K562 (cell line): ENCODE measurements around the gene GUCY2C. TPM values are rescaled to one million over a fixed set of nuclear protein-coding genes. Genes with fewer than 3 reads are reported as not detected.

ENCODE experiments used
- ATAC-seq: fragments of 200-7000 bp; cut with Tn5 transposase; 3 replicates; pipeline ENCODE4 v1.9.1; 2020; ENCODE audit warnings: moderate library complexity
- BruUV-seq: library from RNA; stranded (reverse); fragments of 400-500 nt; replicated peaks from 2 replicates; lab custom pipeline; 2021; lab: Mats Ljungman, UMichigan
- CTCF ChIA-PET: fragments of 300-600 bp; formaldehyde crosslinking; extraction: SDS; loops from one replicate; lab custom pipeline; 2021; ENCODE audit warnings: low intra/inter-chr PET ratio; lab: Yijun Ruan, JAX
- POLR2A ChIA-PET: fragments of 300-600, 350-650 bp; sonication (Branson Sonifier 250); formaldehyde crosslinking; extraction: SDS; loops from one replicate; lab custom pipeline; 2021; ENCODE audit warnings: antibody characterized with exemption, inconsistent platforms; lab: Yijun Ruan, JAX
- DNase-seq, 4 experiments: peaks; one replicate each; pipeline versions ENCODE4 v3.0.0 to v3.0.0-alpha.2; 2011 to 2018; ENCODE audit warnings: low spot score in 3 of 4, mixed read lengths in 3 of 4; ENCODE audit errors: extremely low read depth in 1 of 4
- FAIRE-seq: peaks from 2 replicates; lab custom pipeline; 2011; peaks lifted over from hg19 to GRCh38; lab: Jason Lieb, UNC
- H2AFZ ChIP-seq: 2 replicates; pipeline ENCODE4 v1.6.0; 2011; ENCODE audit warnings: low read depth, low read length, control low read depth, inconsistent platforms
- H3K27ac ChIP-seq: fragments of 200-600 bp; 3 replicates; pipeline ENCODE4 v1.8.0; 2011; ENCODE audit warnings: low read depth, mild to moderate bottlenecking, control low read depth, inconsistent platforms, low read length, moderate library complexity, mixed read lengths; ENCODE audit errors: extremely low read depth
- H3K27me3 ChIP-seq, 2 experiments: fragments of 300-600 bp in 1 of 2; 2 replicates in 1 of 2; 3 replicates in 1 of 2; pipeline versions ENCODE4 v1.6.0 to v1.8.0; 2011; ENCODE audit warnings: inconsistent platforms in 2 of 2, low read length in 2 of 2, mild to moderate bottlenecking in 1 of 2, mixed read lengths in 1 of 2, moderate library complexity in 1 of 2; ENCODE audit not compliant: control insufficient read depth in 2 of 2, insufficient read depth in 2 of 2
- H3K36me3 ChIP-seq: fragments of 300-600 bp; 3 replicates; pipeline ENCODE4 v1.8.0; 2011; ENCODE audit warnings: mild to moderate bottlenecking, low read length, inconsistent platforms; ENCODE audit not compliant: control insufficient read depth, insufficient read depth
- H3K4me1 ChIP-seq, 2 experiments: fragments of 200-600 bp in 1 of 2; replicated peaks in 1 of 2; 2 replicates in 1 of 2; 3 replicates in 1 of 2; pipeline versions ENCODE4 v1.5.1 to v1.8.0; 2011; ENCODE audit warnings: inconsistent platforms in 2 of 2, low read length in 2 of 2, mild to moderate bottlenecking in 1 of 2, mixed read lengths in 1 of 2, moderate library complexity in 1 of 2; ENCODE audit not compliant: control insufficient read depth in 2 of 2, insufficient read depth in 2 of 2
- H3K4me2 ChIP-seq: 2 replicates; pipeline ENCODE4 v1.6.1; 2011; ENCODE audit warnings: low read length, control low read depth, inconsistent platforms, mixed read lengths; ENCODE audit not compliant: insufficient read depth
- H3K4me3 ChIP-seq: fragments of 200-600 bp; sonication (generic), shearing (Covaris generic); 2 replicates; pipeline ENCODE4 v1.5.1; 2016; ENCODE audit warnings: control low read depth, inconsistent platforms
- H3K79me2 ChIP-seq: fragments of 200-600 bp; 3 replicates; pipeline ENCODE4 v1.8.0; 2011; ENCODE audit warnings: low read length, inconsistent platforms; ENCODE audit not compliant: control insufficient read depth, insufficient read depth
- H3K9ac ChIP-seq, 2 experiments: 2 replicates each; pipeline versions ENCODE4 v1.6.0 to v1.6.1; 2011; ENCODE audit warnings: low read depth in 2 of 2, low read length in 2 of 2, control low read depth in 1 of 2, inconsistent platforms in 1 of 2, mild to moderate bottlenecking in 1 of 2, mixed read lengths in 1 of 2; ENCODE audit not compliant: insufficient read depth in 1 of 2
- H3K9me1 ChIP-seq: one replicate; pipeline ENCODE4 v1.6.0; 2011; ENCODE audit warnings: inconsistent platforms, mild to moderate bottlenecking, low read length, moderate library complexity; ENCODE audit not compliant: control insufficient read depth, insufficient read depth
- H3K9me3 ChIP-seq: replicated peaks from 2 replicates; pipeline ENCODE4 v1.5.1; 2011; ENCODE audit warnings: low read depth, low read length, inconsistent platforms; ENCODE audit not compliant: control insufficient read depth, insufficient read depth
- H4K20me1 ChIP-seq: replicated peaks from 2 replicates; pipeline ENCODE4 v1.6.1; 2011; ENCODE audit warnings: low read length, inconsistent platforms, mixed read lengths; ENCODE audit not compliant: control insufficient read depth, insufficient read depth
- ARID1B ChIP-seq: fragments of 450-650 bp; IDR thresholded peaks from 2 replicates; pipeline ENCODE4 v1.6.1; 2016; ENCODE audit warnings: antibody characterized with exemption, mild to moderate bottlenecking, inconsistent platforms
- HCFC1 ChIP-seq: IDR thresholded peaks from 2 replicates; pipeline ENCODE4 v1.6.1; 2012; ENCODE audit warnings: low read depth, low read length, improper control_type of control experiment
- JUND ChIP-seq, 2 experiments: IDR thresholded peaks; 2 replicates in 1 of 2; 3 replicates in 1 of 2; pipeline ENCODE4 v1.6.1; 2011; ENCODE audit warnings: borderline replicate concordance in 2 of 2, low read depth in 2 of 2, low read length in 2 of 2, improper control_type of control experiment in 1 of 2, missing biosample characterization in 1 of 2, missing genetic modification characterization in 1 of 2, missing genetic modification reagents in 1 of 2
- SMAD3 ChIP-seq: fragments of 450-650 bp; formaldehyde crosslinking; conservative IDR thresholded peaks from 2 replicates; pipeline ENCODE4 v1.4.0; 2020; ENCODE audit warnings: mild to moderate bottlenecking
- SPI1 ChIP-seq: IDR thresholded peaks from 2 replicates; pipeline ENCODE4 v1.6.1; 2011; ENCODE audit warnings: low read depth, low read length, control low read depth, borderline replicate concordance
- TSHZ1 ChIP-seq: fragments of 250-450 bp; sonication (Bioruptor Pico); IDR thresholded peaks from 2 replicates; pipeline ENCODE4 v1.4.0; 2020; ENCODE audit warnings: mild to moderate bottlenecking, moderate library complexity
- ZC3H4 ChIP-seq: sonication (generic); formaldehyde crosslinking; IDR thresholded peaks from 2 replicates; pipeline ENCODE4 v1.9.0; 2021; ENCODE audit warnings: missing genetic modification reagents, borderline replicate concordance
- ZNF175 ChIP-seq: fragments of 200-800 bp; sonication (Bioruptor generic); IDR thresholded peaks from 2 replicates; pipeline ENCODE4 v1.6.1; 2016; ENCODE audit warnings: low read depth, mild to moderate bottlenecking, missing genetic modification characterization, missing compliant biosample characterization
- ZNF695 ChIP-seq: fragments of 450-650 bp; formaldehyde crosslinking; IDR thresholded peaks from 2 replicates; pipeline ENCODE4 v1.4.0; 2020; ENCODE audit warnings: mild to moderate bottlenecking, moderate library complexity
- WGBS: fragments of 100-300 bp; shearing (Covaris generic); methylation state at CpG from one replicate; pipeline ENCODE4 v1.1.6; 2016; ENCODE audit warnings: low coverage, mixed read lengths; ENCODE audit not compliant: insufficient coverage; ENCODE audit errors: missing lambda C conversion rate; 5-methylcytosine and 5-hydroxymethylcytosine counted together
- in situ Hi-C: fragments of 300-500 bp; cut with MboI; formaldehyde crosslinking; loops from 4 replicates; pipeline ENCODE4 v1.15.0; 2018; ENCODE audit warnings: inconsistent platforms, mixed read lengths
- intact Hi-C: fragments of 100-400 bp; cut with micrococcal nuclease; formaldehyde crosslinking; loops from 2 replicates; pipeline ENCODE4 v1.14.2; 2022
- polyA plus RNA-seq, 8 experiments: library from polyadenylated mRNA; depleted of rRNA in 4 of 8; stranded (reverse) in 5 of 8; unstranded in 3 of 8; fragments of >200 nt; fragmentation: Nextera tagmentation in 2 of 8; fragmentation: Illumina TruSeq in 1 of 8; extraction: Ambion mirVana in 2 of 8; extraction: Trizol in 1 of 8; gene quantifications; 2 replicates each; pipeline versions ENCODE4 v1.2.1 to v1.2.3, GENCODE V29; 2011 to 2014; ENCODE audit warnings: inconsistent platforms in 1 of 8, missing spikeins in 1 of 8
- total RNA-seq, 7 experiments: library from RNA; depleted of rRNA in 6 of 7; stranded (reverse); fragments of >200 nt in 6 of 7; fragmentation: Illumina TruSeq in 2 of 7; extraction: Trizol in 2 of 7; gene quantifications; 2 replicates each; pipeline versions ENCODE4 v1.2.1 to v1.2.3, GENCODE V29; 2011 to 2021; ENCODE audit warnings: low replicate concordance in 1 of 7

The GUCY2C gene
- total and polyA plus RNA-seq, 9 of the 15 experiments (the other 6 are each of a cell fraction or from before 2014, with no cell fraction given), result 0.01 to 0.05 (median 0.04) TPM; not detected in 6

GRCh38 chr12:14618983-14619382 lies 77.4 kb downstream of the GUCY2C start (continued):
- TF ChIP-seq ZNF175 (CRISPR knock-in tag) (no peak), SMAD3 (CRISPR knock-in tag) (no peak), ZNF695 (no peak), HCFC1 (no peak)

- in situ Hi-C loops, result no loop called here
- H3K4me3 ChIP-seq, result no peak overlapping the region
- intact Hi-C loops, result no loop called here
- H2AFZ ChIP-seq, result no peak overlapping the region
- WGBS, result 0% methylated on average over 3 of the region's 3 CpGs
- no peaks in the 10 kb centered on the region for H3K9me3 ChIP-seq
- H3K4me1 ChIP-seq, result no peaks in the 10 kb centered on the region
- no peaks in the 10 kb centered on the region for H3K36me3 ChIP-seq
- no peaks in the 10 kb centered on the region for H3K9me1 ChIP-seq
- ATAC-seq (no peak), DNase-seq (no peak), FAIRE-seq (no peak)
- H3K27me3 ChIP-seq, result no peaks in the 10 kb centered on the region
- H3K79me2 ChIP-seq, result no peaks in the 10 kb centered on the region
- POLR2A ChIA-PET, result no interaction called here
- H3K9ac ChIP-seq, result no peak overlapping the region
- BruUV-seq, result no TSS peak
- no peaks in the 10 kb centered on the region for H4K20me1 ChIP-seq
- no peak overlapping the region for H3K4me2 ChIP-seq
- TF ChIP-seq TSHZ1 (CRISPR knock-in tag) (no peak), ARID1B (no peak), SPI1 (peak; percentile 36; the same call in 1 of the 2 replicates), JUND (IDR thresholded peaks at IDR 0.05; ENCODE audit: borderline replicate concordance, low read depth, low read length) (no peak), JUND (tag; IDR thresholded peaks at IDR 0.05; ENCODE audit: borderline replicate concordance, low read depth, low read length) (no peak), ZC3H4 (CRISPR knock-in tag) (no peak)
- H3K27ac ChIP-seq, result no peak overlapping the region
- CTCF ChIA-PET, result no interaction called here
Observed at GRCh38 chr12:14614704-14615121, 81.7 kb downstream of the GUCY2C start.
